Calu3 (cell line): Measurements from ENCODE around the gene AP1S3. TPM values are rescaled to one million over a fixed set of nuclear protein-coding genes. Genes with fewer than 3 reads are reported as not detected.

Experiments used
- BruUV-seq: library from RNA; stranded (reverse); fragments of 400-500 nt; replicated peaks from 2 replicates; lab custom pipeline; 2021; lab: Mats Ljungman, UMichigan
- CTCF ChIA-PET: fragments of 300-600 bp; sonication (Branson Sonifier 250); formaldehyde crosslinking; loops from one replicate; lab custom pipeline; 2022; ENCODE audit warnings: antibody characterized with exemption; lab: Charles Lee
- DNase-seq: peaks from one replicate; pipeline ENCODE4 v3.0.0; 2022
- H3K27ac Mint-ChIP-seq: one replicate; pipeline ENCODE4 v1.8.0; 2022; ENCODE audit warnings: mixed read lengths; ENCODE audit not compliant: unreplicated experiment
- H3K27me3 Mint-ChIP-seq: one replicate; pipeline ENCODE4 v1.8.0; 2022; ENCODE audit warnings: mixed read lengths; ENCODE audit not compliant: unreplicated experiment
- H3K36me3 Mint-ChIP-seq: one replicate; pipeline ENCODE4 v1.8.0; 2022; ENCODE audit warnings: mild to moderate bottlenecking, moderate library complexity, mixed read lengths; ENCODE audit not compliant: insufficient read depth, unreplicated experiment
- H3K4me1 Mint-ChIP-seq: one replicate; pipeline ENCODE4 v1.8.0; 2022; ENCODE audit warnings: mild to moderate bottlenecking, low read depth, mixed read lengths; ENCODE audit not compliant: unreplicated experiment
- H3K4me3 Mint-ChIP-seq: one replicate; pipeline ENCODE4 v1.8.0; 2022; ENCODE audit warnings: mild to moderate bottlenecking, low read depth, moderate library complexity, mixed read lengths; ENCODE audit not compliant: unreplicated experiment
- H3K9me3 Mint-ChIP-seq: one replicate; pipeline ENCODE4 v1.8.0; 2022; ENCODE audit warnings: low read depth, mixed read lengths; ENCODE audit not compliant: unreplicated experiment
- CTCF ChIP-seq: fragments of 200-600 bp; IDR thresholded peaks from one replicate; pipeline ENCODE4 v1.8.0; 2022; ENCODE audit warnings: antibody characterized with exemption; ENCODE audit not compliant: unreplicated experiment
- intact Hi-C: fragments of 100-400 bp; cut with micrococcal nuclease; formaldehyde crosslinking; loops from one replicate; pipeline ENCODE4 v1.10.0; 2022; ENCODE audit not compliant: unreplicated experiment
- total RNA-seq: library from RNA; stranded (reverse); gene quantifications from 2 replicates; pipeline ENCODE4 v1.2.3, GENCODE V29; 2022

AP1S3 gene
- total RNA-seq, 1 experiment from 2014 or later = 119 TPM

GRCh38 chr2:223800908-223801307 lies 36.5 kb downstream of the AP1S3 start:
- no TSS peak for BruUV-seq
- H3K4me3 Mint-ChIP-seq = no peak overlapping the region
- DNase-seq = no peak
- no peak for TF ChIP-seq CTCF
- CTCF ChIA-PET = interaction anchor here (1.4 to 1.9 kb wide), 2 partner anchors 13 to 60 kb away, joined by 5 to 6 read pairs; no protein-coding TSS in a partner anchor
- intact Hi-C loops = no loop called here
- peak overlapping the region; percentile 96 for H3K27ac Mint-ChIP-seq
- H3K27me3 Mint-ChIP-seq = no peaks in the 10 kb centered on the region
- peaks cover 40% of the 10 kb centered on the region for H3K36me3 Mint-ChIP-seq
- H3K9me3 Mint-ChIP-seq = no peaks in the 10 kb centered on the region
- peaks cover 78% of the 10 kb centered on the region for H3K4me1 Mint-ChIP-seq

GRCh38 chr2:223797811-223798721 lies 39.3 kb downstream of the AP1S3 start:
- DNase-seq = no peak
- Mint-ChIP-seq H3K9me3 (no peaks in the 10 kb centered on the region), H3K27me3 (no peaks in the 10 kb centered on the region), H3K27ac (peak overlapping the region; percentile 96), H3K36me3 (peaks cover 63% of the 10 kb centered on the region), H3K4me1 (peaks cover 78% of the 10 kb centered on the region), H3K4me3 (peak overlapping the region; percentile 23)
- intact Hi-C loops = loop anchor here (1.0 to 5.0 kb wide), 7 partner anchors 17 to 121 kb away; partner anchors contain the start of gene AP1S3
- no TSS peak for BruUV-seq
- TF ChIP-seq CTCF = peak; percentile 48
- CTCF ChIA-PET = interaction anchor here (0.6 to 4.1 kb wide), 14 partner anchors 9 to 122 kb away, joined by 3 to 43 read pairs (median 4); partner anchors contain the start of gene AP1S3

- no peak for TF ChIP-seq CTCF
- H3K4me1 Mint-ChIP-seq = peaks cover 73% of the 10 kb centered on the region
- BruUV-seq = no TSS peak
- CTCF ChIA-PET = interaction anchor here (0.6 to 4.1 kb wide), 12 partner anchors 8 to 825 kb away, joined by 3 to 43 read pairs (median 6); no protein-coding TSS in a partner anchor
- H3K9me3 Mint-ChIP-seq = no peaks in the 10 kb centered on the region
- intact Hi-C loops = loop anchor here (1.0 to 5.0 kb wide), 4 partner anchors 37 to 120 kb away; partner anchors contain the start of gene AP1S3
- no peaks in the 10 kb centered on the region for H3K27me3 Mint-ChIP-seq
- peak overlapping the region; percentile 96 for H3K27ac Mint-ChIP-seq
- peaks cover 70% of the 10 kb centered on the region for H3K36me3 Mint-ChIP-seq
- H3K4me3 Mint-ChIP-seq = peak overlapping the region; percentile 48
- peak; percentile 77 for DNase-seq
These were observed 40.3 kb downstream of the AP1S3 start for GRCh38 chr2:223797037-223797436.

GRCh38 chr2:223789423-223789822 lies 48.0 kb downstream of the AP1S3 start:
- H3K27ac Mint-ChIP-seq = peak overlapping the region; percentile 6
- H3K4me1 Mint-ChIP-seq = peaks cover 64% of the 10 kb centered on the region
- no peak for DNase-seq
- H3K9me3 Mint-ChIP-seq = peaks cover 5% of the 10 kb centered on the region
- no peaks in the 10 kb centered on the region for H3K27me3 Mint-ChIP-seq
- TF ChIP-seq CTCF = no peak
- peaks cover 44% of the 10 kb centered on the region for H3K36me3 Mint-ChIP-seq
- no peak overlapping the region for H3K4me3 Mint-ChIP-seq
- intact Hi-C loops = no loop called here
- no TSS peak for BruUV-seq
- CTCF ChIA-PET = interaction anchor here (0.7 to 1.6 kb wide), 2 partner anchors 8 to 818 kb away, joined by 4 to 8 read pairs; no protein-coding TSS in a partner anchor
